NCI-H1436 treated with DMSO at 0.1 percent for 48 hours (cell line): ENCODE measurements around the gene SLC38A10.

Experiments
- DNase-seq: peaks from one replicate; lab custom pipeline; 2025; lab: John Stamatoyannopoulos, UW

SLC38A10 gene

DNA sequence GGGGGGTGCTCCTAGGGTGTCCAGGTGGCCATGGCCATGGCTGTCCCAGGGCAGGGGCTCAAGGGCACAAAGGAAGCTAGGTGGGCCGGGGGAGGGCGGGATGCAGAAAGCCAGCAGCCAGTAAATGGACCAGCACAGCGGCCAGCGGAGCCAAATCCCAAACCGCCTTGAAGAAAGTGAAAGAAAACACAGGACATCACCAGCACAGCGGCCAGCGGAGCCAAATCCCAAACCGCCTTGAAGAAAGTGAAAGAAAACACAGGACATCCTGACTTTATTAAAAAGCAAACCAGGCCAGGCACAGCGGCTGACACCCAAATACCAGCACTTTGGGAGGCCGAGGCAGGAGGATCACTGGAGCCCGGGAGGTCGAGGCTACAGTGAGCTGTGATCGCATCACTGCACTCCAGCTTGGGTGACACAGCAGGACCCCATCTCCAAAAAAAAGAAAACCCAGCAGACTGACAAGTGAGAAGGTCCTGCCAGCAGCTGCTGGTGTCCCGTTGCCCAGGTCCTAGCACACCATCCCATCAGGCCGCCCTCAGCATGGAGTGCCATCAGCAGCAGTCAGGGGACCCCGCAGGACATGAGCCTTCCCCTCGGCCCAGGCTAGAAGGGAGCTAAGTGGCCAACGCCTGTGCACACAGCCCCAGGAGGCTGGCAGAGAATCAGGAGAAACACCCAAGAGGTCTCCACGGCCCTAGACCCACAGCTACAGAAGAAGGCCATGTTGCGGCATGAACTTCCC is 17.0 kb downstream of the SLC38A10 start:
- DNase-seq: no peak

DNA sequence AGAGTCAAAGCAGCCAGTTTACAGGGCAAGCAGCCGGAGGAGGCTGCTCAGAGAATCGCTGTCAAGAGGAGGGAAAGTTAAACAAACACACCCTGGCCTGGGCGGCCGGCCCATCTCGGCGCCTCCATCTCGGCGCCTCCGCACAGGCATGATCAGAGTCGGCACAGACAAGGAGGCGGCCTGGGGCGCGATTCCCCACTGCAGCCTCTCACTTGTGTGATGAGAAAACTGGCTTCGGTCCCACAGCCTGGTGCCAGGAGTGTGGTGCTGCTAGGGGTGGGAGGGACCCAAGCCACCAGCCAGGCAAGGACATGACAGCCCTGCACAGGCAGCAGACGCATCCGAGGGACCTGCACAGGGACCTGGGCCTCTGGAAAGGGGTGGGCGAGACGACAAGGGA is 17.7 kb downstream of the SLC38A10 start:
- DNase-seq: no peak

DNA sequence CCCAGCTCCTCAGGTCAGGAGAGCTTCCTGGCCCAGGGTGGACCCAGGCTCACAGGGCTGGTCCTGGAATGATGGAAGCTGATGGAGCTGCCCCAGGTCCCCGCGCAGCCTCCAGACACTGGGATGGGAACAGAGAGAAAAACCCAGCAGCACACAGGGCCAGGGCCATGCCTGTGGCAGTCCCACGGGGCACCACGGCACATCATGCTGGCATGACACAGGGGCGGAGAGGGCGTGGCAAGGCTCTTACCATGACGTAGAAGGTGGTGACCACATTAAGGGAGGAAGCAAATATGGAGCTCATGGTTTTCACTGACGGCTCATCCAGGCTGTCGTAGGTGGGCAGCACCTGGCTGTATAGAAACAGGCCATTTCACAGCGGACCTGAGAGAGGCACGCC is 18.3 kb downstream of the SLC38A10 start:
- no peak for DNase-seq

DNA sequence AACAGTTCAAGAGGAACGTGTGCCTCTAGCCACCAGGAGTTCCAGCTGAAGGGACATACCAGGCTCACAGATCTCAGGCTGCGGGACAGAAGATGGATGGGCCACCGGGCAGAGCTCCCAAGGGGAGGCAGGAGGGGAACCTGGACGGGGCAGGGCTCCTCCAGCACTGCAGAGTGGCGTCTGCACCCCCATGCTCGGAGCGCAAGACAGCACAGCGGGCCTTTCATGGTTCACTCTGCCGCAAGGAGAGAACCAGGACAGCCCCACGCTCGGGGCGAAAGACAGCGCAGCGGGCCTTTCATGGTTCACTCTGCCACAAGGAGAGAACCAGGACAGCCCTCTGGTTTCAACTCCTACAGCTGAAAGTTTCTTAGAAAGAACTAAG is 20.6 kb downstream of the SLC38A10 start:
- no peak for DNase-seq

DNA sequence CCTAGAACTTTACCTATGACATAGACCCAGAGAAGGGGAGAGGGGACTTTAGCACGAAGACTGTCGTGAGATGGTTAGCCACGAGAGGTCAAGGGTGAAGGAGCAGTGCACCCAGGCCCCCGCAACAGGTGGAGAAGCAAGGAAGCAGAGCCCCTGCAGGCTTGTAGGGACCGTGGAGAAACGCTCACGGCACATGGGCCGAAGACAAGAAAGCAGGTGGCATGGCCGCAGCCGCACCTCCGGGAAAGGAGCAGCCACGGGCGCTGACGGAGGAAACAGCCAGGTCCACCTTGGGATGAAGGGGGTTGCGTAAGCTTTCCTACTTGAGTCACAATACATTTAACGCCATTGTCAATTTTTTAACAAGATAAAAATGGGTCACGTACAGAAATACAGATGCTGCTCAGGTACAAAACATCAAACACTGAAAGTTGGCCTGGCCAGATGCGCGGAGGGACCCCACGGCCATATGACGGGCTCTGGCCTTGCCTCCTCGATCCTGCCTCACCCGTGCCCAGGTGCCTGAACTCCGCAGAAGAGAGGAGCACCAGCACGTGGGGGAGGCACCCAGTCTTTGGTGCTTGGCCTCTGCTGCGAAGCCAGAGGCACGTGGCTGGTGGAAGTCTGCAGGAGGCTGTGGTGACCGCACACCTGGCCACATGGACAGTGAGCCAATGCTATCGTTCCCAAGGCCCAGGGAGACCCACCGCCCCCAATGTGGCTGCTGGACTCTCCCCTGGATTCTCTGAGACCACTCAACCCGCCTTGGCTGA is 21.2 kb downstream of the SLC38A10 start:
- no peak for DNase-seq

DNA sequence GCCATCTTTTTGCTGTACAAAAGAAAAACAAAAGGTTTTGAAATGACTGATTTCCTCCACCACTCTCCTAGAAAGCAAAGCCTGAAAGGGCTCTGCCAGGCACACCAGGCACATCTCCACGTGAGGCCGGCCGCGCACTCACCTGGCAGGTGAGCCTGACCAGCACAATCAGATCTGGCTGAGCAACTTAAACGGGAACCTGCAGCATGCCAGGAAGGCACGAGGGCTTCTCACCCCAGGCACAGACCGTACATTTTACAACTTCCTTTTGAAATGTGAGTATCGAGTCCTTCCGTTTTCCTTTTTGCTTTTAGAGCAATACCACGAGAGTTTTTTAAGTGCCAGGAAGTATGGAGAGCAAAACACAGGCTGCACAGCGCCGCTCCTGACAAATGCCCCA is 22.5 kb downstream of the SLC38A10 start:
- DNase-seq: no peak

DNA sequence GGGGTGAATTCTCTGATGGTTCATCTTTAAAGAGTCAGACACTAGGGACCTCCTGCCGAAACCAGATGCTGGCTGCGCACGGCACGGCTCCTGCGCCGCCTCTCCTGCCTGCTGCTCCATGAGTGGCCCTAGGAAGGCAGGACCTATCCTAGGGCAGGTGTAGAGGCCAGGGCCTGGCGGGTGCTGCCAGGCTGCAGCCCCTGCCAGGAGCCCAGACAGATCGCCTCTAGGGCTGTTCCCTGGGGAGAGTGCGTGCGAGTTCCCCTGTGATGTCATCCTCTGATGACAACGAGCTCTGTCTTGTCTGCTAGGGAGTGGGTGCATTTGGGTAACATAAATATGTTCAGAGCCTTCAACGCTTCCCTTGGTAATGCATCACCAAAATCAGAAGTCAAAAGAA is 23.9 kb downstream of the SLC38A10 start:
- no peak for DNase-seq

DNA sequence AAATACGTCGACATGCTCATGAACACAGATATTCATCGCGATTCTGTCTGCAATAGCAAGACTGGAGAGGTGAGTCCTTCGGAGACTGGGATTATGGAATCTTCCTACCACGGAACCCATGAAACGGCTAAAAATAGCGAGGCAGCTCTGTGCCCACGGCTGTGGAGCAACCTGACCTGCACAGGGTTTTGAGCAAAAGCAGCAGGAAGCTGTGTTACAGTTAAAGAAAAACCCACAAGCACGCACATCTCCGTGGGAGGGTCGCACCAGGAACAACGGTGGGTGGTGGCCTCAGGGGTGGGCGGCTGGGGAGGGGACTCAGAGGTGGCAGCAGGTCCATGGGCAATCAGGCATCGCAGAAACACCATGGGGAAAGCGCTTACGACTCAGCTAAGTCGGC is 24.8 kb downstream of the SLC38A10 start:
- no peak for DNase-seq

DNA sequence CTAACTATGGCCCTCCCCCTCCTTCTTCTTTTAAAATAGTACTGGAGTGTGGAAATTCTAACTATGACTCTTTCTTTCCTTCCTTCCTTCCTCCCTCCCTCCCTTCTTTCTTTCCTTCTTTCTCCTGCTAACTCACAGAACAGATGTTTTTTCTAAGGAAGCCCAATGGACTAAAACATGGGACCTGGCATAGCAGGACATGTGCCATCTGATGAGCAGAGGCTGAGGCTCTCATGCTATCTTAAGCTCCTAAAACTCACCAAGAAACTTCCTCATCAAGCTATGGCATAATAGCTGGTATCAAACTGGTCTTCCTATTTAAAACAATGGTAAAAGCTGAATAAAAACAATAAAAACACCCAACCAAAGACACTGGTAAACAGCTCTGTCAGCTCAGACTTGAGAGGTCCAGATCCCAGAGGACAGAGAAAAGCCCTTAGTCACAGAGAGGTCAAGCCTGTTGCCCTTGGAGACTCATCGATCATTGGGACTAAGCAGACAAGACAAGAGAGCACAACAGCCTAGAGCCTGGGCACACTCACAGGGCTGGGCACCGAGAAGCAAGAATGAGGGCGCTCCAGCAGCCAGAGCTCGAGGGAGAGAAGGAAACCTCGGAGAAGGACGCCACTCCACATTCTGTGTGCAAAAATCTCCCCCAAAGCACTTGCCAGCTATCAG is 27.6 kb downstream of the SLC38A10 start:
- DNase-seq: no peak

DNA sequence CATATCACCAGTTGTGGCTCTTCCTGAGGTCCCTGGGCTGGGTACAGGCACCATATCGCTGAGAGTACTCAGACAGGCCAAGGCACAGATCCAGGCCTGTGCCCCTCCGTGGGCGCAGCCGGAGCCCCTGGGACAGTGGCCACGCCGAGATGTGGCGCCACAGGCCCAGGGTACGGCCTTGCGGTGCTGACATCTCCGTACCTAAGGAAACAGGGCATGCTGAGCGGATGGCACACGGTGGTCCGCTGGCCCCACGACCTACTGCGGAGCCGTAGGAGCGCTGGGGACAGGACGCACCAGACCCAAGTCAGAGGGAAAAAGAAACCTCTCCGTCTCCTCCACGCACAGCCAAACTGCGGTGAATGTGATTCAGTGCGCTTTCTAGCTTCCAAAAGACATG is 29.5 kb downstream of the SLC38A10 start:
- DNase-seq: no peak

DNA sequence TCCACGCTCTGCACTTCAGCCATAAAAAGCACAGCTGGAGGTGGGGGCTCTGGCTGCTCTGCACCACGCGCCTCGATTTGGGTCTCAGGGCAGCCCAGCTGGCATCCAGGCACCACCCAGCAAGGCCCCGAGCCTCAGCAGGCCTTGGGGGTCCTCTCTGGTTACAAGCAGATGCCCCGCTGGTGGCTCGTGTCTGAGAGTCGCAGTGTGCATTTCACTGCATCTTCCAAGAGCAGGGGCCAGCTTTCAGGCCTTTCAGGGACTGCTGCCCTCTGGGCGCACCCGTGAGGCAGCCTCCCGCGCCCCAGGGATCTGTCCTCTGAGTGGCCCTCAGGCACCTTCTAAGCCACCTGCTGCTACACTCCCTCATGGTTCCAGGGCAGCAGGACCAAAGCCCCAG is 30.5 kb downstream of the SLC38A10 start:
- DNase-seq: no peak

DNA sequence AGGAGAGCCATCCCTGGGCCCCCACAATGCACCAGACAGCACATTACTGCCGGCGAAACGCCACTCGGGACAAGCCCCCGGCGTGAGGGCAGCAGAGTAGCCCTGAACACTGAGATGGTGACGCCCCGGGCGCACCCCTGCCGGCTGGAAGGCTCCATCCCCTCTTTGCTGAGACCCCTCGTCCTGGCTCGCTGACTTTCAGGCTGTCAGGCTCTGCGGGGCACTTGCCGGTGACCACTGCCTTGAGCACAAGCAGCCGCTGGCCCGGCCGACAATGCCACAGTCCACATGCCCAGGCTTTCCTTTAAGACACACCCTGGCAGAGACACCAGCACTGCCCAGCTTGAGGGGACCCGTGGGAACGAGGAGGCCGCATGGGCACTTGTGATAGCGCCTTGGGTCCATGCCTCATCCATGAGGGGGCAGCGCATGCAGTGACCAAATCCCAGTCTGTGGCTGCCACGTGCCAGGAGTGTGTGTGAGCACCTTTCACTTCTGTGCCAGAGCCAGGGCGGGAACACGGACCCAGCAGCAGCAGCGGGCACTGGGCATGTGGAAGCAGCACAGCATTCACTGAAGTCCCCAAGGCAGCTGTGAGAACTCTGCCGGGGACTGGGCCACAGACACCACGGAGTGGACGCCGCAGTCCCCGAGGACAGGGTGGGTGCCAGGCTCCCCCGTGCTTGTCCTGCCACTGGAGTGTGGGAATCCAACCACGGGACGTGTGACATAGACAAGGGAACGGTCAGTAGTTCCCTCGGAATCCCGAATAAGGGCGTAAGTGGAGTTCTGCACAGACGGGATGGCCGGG is 31.5 kb downstream of the SLC38A10 start:
- DNase-seq: no peak

DNA sequence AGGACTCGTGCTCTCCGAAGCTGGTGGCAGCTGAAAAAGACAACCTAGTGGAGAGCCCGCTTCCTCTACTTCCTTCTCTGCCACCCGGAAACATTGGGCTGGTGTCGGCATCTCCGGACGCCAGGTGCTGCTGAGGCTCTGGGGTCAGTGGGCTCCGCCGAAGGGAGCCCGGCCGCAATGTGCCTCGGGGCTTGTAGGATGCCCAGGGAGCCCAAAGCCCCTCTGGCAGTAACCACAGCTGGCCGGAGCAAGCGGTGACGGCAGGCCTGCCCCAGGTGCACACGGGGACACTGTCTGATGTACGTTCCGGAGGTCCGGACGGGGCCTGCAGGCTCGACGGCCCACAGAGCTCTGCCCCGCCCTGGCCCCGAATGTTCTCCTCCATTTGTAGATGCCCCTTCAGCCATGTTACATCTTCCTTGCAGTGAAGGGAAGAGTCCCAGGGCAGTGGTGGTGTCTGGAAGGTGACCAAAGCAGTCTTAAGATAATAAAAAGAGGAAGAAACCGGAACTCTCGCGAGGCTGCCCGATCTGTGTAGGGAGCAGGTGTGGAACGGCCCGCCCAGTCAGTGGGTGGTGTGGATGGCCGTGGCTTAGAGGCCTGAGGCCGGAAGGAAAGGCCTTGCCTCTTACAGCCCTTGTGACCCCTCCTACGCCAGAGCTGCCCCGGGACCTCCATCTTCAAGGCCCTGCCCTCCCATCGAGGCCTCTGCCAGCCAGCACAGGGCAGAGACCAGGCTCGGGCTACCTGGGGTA is 33.3 kb downstream of the SLC38A10 start:
- no peak for DNase-seq

DNA sequence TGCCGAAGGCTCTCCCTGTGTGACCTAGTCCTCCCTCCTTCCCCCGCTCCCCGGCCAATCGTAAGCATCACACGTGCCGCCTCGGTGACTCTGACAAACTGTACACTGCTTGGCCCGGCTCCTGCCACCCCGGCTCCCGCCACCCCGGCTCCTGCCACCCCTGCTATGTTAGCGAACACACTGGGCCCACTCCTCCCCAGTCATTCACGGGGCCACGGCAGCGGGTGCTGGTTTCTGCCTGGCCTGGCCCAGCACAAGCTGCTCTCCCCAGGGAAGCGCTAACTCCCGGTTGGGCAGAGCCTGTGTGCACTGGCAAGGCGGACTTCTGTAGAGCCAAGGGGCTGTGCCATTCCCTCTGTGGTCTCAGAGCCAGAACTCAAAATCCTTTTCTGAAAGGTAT is 34.0 kb downstream of the SLC38A10 start:
- no peak for DNase-seq

DNA sequence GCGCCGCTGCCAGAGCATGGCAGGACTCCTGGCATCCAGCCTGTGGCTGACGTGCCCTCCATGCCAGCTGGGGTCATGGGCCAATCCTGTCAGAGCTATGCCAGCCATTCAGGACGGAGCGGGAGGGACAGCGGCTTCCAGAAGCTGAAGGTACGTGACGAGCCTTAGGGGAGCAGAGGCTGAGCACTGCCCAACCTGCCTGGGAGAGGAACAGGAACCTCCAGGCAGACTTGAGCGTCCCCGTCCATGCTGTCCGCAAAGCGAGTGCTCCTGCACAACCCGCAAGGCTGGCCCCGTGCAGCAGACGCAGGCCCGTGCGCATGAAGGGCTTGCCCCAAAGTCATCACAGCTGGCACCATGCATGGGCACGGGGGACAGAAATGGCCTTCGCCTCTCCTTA is 34.5 kb downstream of the SLC38A10 start:
- no peak for DNase-seq

DNA sequence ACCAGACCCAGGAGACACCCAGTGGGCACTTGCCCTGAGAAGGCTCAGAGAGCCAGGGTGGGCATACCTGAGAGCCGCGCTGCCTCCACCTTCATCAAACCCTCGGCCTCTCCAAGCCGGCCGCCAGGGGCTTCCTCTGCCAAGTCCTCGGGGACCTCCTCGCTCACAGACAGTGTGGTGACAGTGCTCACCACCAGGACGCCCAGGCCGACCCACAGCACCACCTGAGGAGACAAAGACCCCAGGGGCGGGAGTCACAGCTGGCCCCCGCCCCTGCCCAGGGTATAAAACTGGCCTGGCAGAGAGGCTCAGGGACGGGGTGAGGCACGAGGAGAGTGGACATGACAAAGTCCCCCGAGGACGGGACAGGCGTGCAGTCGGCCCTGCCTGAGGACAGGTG is 34.9 kb downstream of the SLC38A10 start:
- DNase-seq: no peak

DNA sequence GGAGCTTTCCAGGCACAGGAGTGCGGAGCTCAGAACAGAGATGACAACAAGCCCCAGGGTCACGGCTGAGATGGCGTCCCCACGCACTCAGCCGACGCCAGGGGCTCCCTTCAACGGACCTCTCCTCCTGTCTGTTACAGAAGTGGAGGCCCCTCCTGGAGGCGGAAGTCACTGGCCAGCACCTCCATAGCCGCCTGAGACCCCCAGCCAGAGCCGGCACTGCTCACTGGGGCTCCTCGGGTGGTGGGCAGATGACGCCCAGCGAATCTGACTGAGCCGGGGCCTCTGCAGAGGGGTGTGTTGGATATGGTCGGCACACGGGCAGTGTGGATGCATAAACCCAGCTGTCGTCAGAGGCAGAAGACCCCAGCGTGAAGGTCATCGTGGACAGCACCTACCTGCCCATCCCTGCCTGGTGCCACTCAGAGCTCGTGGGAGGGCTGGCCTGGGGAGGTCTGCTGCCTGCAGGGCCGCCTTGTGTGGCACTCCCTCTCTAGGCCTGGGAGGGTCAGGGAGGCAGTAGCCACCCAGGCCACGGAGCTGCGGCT is 36.0 kb downstream of the SLC38A10 start:
- no peak for DNase-seq

DNA sequence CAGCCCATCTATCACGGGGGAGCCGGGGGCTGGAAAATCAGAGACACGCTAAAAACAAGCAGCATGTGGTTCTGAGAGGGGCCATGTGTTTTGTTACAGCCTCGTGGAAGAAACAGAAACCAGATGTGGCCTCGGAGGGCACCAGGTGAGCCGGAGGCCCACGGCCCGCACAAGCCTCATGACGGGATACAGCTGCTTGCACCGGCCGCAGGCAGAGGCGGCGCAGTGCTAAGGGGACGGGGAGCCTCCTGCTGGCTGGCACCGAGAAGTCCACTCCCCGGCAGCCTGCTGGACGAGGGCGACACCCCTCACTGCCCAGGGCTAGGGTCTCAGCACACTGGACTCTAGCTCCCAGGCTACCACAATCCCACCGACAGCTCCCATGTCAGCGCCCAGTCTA is 36.8 kb downstream of the SLC38A10 start:
- DNase-seq: no peak

DNA sequence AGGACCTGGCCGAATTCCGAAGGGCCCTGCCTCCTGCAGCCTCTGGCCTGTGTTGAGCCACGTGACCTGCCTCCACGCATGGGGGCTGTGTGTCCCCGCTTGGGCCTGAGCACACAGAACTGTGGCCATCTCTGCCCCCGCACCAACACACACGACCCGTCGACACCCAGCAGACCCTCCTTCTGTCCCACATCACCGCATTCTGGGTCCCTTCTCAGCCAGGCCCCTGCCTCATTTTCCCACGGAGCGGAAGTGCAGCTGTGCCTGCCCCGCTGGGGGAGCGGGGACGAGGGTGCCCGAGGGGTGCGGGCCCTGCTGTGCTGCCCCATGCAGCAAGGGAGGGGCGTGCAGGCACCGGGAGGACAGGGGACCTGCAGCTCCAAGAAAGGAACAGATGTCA is 37.6 kb downstream of the SLC38A10 start:
- no peak for DNase-seq

DNA sequence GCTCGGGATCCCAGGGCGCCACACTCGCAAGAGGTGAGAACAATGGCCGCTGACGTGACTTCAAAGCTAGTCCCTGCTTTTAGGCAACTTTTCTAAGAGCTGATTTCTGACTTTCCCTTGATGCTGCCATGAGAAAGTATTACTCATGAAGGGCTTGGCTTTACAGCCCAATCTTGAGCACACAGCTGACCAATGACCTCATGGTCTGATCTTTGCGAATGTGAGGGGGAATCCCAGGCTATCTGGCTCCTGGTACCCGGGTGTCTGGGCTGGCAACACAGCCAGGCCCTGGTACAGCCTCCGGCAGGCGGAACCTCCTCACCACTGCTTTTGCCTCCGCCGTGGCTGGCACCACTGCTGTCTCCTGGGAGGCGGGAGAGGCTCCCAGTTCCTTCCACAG is 38.5 kb downstream of the SLC38A10 start:
- no peak for DNase-seq
